GM21576 (cell line): ENCODE measurements around the gene PECR.
"Not testable (repeated sequence)": the region's sequence is repeated elsewhere in the genome, so short reads cannot be mapped to it uniquely, and the experiment has no call there.

Experiments
- ATAC-seq: cut with Tn5 transposase; IDR thresholded peaks from one replicate; pipeline ENCODE4 v1.9.1; 2021; ENCODE audit warnings: mild to moderate bottlenecking, moderate library complexity; ENCODE audit not compliant: unreplicated experiment

Gene PECR

GRCh38 chr2:216031960-216032689 lies 49.5 kb downstream of the PECR start:
- peak; percentile 81 for ATAC-seq

GRCh38 chr2:216030216-216030615 lies 51.4 kb downstream of the PECR start:
- no peak for ATAC-seq

DNA sequence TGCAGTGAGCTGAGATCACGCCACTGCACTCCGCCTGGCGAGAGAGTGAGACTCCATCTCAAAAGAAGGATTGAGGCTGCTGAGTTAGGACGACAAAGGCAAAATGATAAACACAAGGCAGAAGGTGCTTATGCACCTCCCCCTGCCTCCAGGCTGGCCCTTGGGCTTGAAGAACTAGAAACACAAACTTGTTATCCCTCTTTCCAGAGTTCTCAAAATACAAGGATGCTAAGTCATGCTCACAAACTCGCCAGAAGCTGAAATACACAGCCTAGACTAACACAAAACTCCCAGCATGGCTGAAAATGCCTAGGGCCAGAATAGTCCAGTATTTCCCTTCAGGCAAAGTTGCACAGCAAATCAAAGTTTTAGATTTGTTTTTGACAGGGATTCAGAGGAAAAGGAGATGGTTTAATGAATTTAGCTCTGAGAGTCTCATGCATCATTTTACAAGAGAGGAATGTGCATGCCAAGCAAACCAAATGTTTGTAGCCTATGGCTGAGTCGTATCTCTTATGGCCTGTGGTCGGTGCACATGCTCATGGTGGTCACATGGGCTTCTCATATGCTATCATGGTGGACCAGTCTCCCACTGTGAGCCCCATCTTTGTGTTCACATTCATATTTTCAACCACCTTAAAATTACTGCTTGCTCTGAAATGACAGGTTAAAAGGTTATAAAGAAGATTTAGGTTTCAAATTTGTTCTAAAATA lies 52.0 kb downstream of the PECR start:
- no peak for ATAC-seq

GRCh38 chr2:216024779-216025336 lies 56.8 kb downstream of the PECR start:
- ATAC-seq, result no peak

DNA sequence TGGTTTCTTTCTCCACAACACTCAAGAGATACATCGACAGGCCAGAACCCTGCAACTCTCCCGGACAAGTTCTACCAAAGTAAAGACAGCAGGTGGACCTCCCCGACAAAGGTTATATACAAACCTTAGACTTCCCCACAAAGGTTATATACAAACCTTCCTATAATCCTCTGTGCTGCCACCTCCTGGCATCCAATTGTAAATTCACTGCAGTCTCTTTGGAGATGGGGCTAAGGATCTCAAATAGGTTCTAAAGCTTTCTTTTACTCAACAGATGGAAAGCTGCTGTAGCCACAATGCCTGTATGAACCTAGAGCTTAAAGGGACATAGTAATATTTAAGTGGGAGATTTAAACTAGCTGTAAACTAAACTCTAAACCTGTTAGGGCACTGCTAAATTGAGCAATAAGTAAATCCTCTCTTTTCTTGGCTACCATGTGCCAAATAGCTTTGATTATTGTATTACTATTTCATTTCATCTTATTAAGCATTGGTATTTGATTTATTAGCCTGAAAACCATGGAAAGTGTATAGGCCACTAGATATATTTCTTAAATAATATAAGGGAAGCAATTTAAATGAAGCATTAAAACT lies 58.5 kb downstream of the PECR start:
- ATAC-seq, result peak; percentile 89

DNA sequence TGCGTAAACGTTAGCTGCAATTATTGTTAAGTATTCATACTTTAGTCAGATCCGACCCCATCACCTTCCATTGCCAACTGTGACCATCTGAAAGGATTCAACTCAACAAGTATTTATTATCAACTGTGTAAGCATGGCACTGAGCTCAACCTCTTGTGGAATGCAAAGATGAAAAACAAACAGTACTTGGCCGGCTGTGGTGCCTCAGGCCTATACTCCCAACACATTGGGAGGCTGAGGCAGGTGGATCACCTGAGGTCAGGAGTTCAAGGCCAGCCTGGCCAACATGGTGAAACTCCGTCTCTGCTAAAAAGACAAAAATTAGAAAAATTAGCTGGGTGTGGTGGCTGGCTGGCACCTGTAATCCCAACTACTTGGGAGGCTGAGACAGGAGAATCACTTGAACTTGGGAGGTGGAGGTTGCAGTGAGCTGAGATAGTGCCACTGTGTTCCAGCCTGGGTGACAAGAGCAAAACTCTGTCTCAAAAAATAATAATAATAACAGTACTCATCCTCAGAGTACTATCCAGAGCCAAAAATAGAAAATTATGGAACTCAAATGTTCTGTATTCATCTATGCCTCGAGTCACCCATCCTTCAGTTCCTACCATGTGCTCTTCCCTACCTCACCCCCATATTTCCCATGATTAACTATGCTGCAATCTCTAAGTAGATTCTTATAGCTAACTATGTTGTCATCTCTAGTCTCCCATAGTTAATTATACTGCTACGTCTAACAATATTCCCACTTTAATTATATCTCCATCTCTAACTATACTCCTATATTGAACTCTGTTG lies 59.6 kb downstream of the PECR start:
- ATAC-seq, result no peak

- ATAC-seq, result no peak
Measured at GRCh38 chr2:216018709-216019108, 62.9 kb downstream of the PECR start.

GRCh38 chr2:216017365-216017764 lies 64.2 kb downstream of the PECR start:
- peak; percentile 35 for ATAC-seq

GRCh38 chr2:216016581-216016980 lies 65.0 kb downstream of the PECR start:
- ATAC-seq, result no peak

- peak; percentile 85 for ATAC-seq
Measured at GRCh38 chr2:216015722-216016464, 65.7 kb downstream of the PECR start.

GRCh38 chr2:216014986-216015385 lies 66.6 kb downstream of the PECR start:
- no peak for ATAC-seq

- ATAC-seq, result no peak
Measured at GRCh38 chr2:216014006-216014405, 67.6 kb downstream of the PECR start.

- ATAC-seq, result peak; percentile 36
Measured at GRCh38 chr2:216013080-216013909, 68.3 kb downstream of the PECR start, which contains the start of gene MREG. TSS of gene MREG (minus strand) at chr2:216013551. CDS start at chr2:216013327, 224 bp downstream.

- ATAC-seq, result no peak
Measured at GRCh38 chr2:216012830-216013079, 68.9 kb downstream of the PECR start.

DNA sequence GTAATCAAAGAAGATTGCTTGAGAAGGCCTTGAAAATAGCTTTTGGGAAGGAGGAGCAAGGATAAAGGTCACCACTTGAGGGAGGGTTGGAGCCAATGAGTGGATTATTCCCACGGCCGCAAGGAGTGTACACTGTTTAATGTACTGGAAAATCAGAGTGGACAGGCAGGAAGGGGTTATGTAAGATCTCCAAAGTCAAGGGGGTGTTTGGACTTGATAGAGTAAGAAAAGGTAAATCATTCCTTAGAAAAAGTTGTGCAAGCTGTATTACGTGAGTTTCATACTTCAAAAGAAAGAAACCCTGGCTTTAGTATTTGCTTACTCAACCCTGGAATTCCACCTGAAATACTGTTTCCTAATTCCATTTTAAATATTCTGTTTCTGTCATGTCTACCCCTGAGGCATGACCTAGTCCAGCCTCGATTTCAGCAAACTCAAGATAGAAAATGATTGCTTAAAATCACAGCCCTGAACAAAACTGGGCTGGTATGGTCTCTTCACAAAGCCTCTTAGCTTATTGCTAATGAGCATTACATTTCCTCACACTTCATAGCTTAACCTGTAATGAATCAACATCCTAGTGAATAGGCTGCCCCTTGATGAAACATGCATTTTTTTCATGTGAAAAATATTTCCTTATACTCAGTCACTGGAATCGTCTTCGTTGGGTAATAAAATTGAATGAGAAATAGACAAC lies 69.3 kb downstream of the PECR start:
- ATAC-seq, result no peak

DNA sequence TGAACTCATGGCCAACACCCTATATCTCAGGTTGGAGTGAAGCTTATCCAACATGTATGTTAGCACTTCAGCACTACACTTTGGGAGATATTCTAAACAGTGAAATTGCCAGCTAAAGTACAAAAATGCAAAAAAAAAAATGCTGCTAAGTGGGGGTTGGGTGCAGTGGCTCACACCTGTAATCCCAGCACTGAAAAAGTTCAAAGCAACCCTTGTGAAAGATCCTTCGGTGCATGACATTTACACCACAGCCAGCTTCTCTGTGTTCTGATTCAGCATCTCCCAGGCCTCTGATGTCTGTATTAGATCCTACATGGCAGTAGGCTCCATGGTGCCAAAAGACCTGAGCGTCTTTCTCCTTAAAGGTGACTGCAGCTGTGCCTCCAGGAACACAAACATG lies 72.4 kb downstream of the PECR start:
- not testable (repeated sequence) for ATAC-seq

DNA sequence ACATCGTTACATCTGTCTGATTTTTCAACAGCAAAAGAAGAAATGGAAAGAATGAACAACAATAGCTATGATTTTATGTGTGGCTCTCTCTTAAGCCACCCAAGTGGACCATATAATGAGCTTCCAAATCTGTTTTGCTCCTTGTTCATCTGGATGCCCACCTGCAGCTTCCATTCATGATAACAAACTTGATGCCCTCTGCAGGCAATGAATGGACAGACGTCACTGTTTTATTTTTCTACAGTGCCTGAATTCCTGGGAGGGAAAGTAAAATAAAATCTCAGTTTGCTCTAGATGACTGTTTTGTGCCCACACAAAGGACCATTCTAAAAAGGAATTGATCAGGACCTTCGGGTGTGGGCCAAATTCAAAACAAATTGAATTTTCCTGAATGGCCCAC lies 73.2 kb downstream of the PECR start:
- ATAC-seq, result no peak

GRCh38 chr2:216006164-216006663 lies 75.4 kb downstream of the PECR start:
- peak; percentile 40 for ATAC-seq
